Panc1 (cell line): ENCODE results near the gene MYT1. TPM values are rescaled to one million over a fixed set of nuclear protein-coding genes. Genes with fewer than 3 reads are reported as not detected.

Source experiments
- ATAC-seq: fragments of 200-7000 bp; cut with Tn5 transposase; 2 replicates; pipeline ENCODE4 v1.9.1; 2020; ENCODE audit warnings: mild to moderate bottlenecking, moderate library complexity
- BruUV-seq: library from RNA; stranded (reverse); fragments of 400-500 nt; replicated peaks from 2 replicates; lab custom pipeline; 2021; lab: Mats Ljungman, UMichigan
- CTCF ChIA-PET: fragments of 300-600 bp; sonication (Branson Sonifier 250); formaldehyde crosslinking; loops from one replicate; lab custom pipeline; 2022; ENCODE audit warnings: antibody characterized with exemption; lab: Charles Lee
- POLR2A ChIA-PET: fragments of 300-600 bp; sonication (Branson Sonifier 250); formaldehyde crosslinking; loops from one replicate; lab custom pipeline; 2022; ENCODE audit warnings: antibody characterized with exemption; lab: Charles Lee
- DNase-seq: peaks from one replicate; pipeline ENCODE4 v3.0.0-alpha.2; 2010; ENCODE audit warnings: low read depth, low spot score
- H3K27ac ChIP-seq: 2 replicates; pipeline ENCODE4 v1.5.1; 2011; ENCODE audit warnings: mild to moderate bottlenecking, low read length, inconsistent platforms
- H3K27me3 ChIP-seq: fragments of 200-500 bp; sonication (Bioruptor generic); 2 replicates; pipeline ENCODE4 v1.6.0; 2014; ENCODE audit warnings: low read length, inconsistent platforms; ENCODE audit not compliant: control insufficient read depth, insufficient read depth
- H3K36me3 ChIP-seq: fragments of 200-500 bp; sonication (Bioruptor generic); 2 replicates; pipeline ENCODE4 v1.5.1; 2014; ENCODE audit warnings: inconsistent platforms, mild to moderate bottlenecking, low read length, moderate library complexity; ENCODE audit not compliant: control insufficient read depth, insufficient read depth
- H3K4me1 ChIP-seq: 2 replicates; pipeline ENCODE4 v1.5.1; 2011; ENCODE audit warnings: inconsistent platforms, mild to moderate bottlenecking, low read length, moderate library complexity; ENCODE audit not compliant: control insufficient read depth, insufficient read depth
- H3K4me3 ChIP-seq, 2 experiments: 2 replicates each; pipeline ENCODE4 v1.5.1; 2011 to 2012; ENCODE audit warnings: low read depth in 2 of 2, low read length in 2 of 2, mild to moderate bottlenecking in 2 of 2, inconsistent platforms in 1 of 2, moderate library complexity in 1 of 2
- H3K9me3 ChIP-seq: fragments of 200-500 bp; sonication (Bioruptor generic); 2 replicates; pipeline ENCODE4 v1.5.1; 2014; ENCODE audit warnings: low read depth, mild to moderate bottlenecking, inconsistent platforms, low read length, moderate library complexity; ENCODE audit not compliant: control insufficient read depth, insufficient read depth
- POLR2AphosphoS5 ChIP-seq: IDR thresholded peaks from 2 replicates; pipeline ENCODE4 v1.6.1; 2012; ENCODE audit warnings: mild to moderate bottlenecking, low read depth, low read length, moderate library complexity
- SIN3A ChIP-seq: IDR thresholded peaks from 2 replicates; pipeline ENCODE4 v1.6.1; 2012; ENCODE audit warnings: low read depth, mild to moderate bottlenecking, low read length, moderate library complexity, borderline replicate concordance; ENCODE audit not compliant: insufficient read depth
- TCF7L2 ChIP-seq: IDR thresholded peaks from 2 replicates; pipeline ENCODE4 v1.6.1; 2011; ENCODE audit warnings: mild to moderate bottlenecking, low read depth, low read length, inconsistent platforms
- in situ Hi-C: cut with HindIII; loops from 2 replicates; pipeline ENCODE4 v1.10.0; 2016; ENCODE audit warnings: low sequenced_read_pairs, low pct_unique_long_range_greater_than_20kb
- intact Hi-C: fragments of 100-400 bp; cut with micrococcal nuclease; formaldehyde crosslinking; loops from one replicate; pipeline ENCODE4 v1.10.0; 2022; ENCODE audit not compliant: unreplicated experiment
- total RNA-seq: library from RNA; stranded (reverse); gene quantifications from one replicate; pipeline ENCODE4 v1.2.1, GENCODE V29; 2021; ENCODE audit not compliant: unreplicated experiment
- TF ChIP-seq, protein P1 (sequence below), 2 experiments: IDR thresholded peaks; 2 replicates each; pipeline ENCODE4 v1.6.1; 2011 to 2012; ENCODE audit warnings: low read depth in 2 of 2, control low read depth in 1 of 2, low read length in 1 of 2, mild to moderate bottlenecking in 1 of 2, moderate library complexity in 1 of 2; ENCODE audit not compliant: insufficient read depth in 1 of 2
- TF ChIP-seq, protein P2 (sequence below): fragments of 450-650 bp; IDR thresholded peaks from 2 replicates; pipeline ENCODE4 v1.5.1; 2017; ENCODE audit warnings: mild to moderate bottlenecking

Gene MYT1
- total RNA-seq, 1 experiment from 2014 or later: 0.41 TPM

DNA sequence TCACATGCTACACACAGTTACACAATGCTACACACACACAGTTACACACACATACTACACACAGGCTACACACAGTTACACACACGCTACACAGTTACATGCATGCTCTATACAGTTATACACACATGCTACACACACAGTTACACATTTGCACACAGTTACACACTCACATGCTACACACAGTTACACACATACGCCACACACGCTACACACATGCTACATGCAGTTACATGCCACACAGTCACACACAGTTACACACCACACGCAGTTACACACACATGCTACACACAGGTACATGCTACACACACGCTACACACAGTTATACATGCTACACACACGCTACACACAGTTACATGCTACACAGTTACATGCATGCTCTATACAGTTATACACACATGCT lies 15.6 kb downstream of the MYT1 start:
- H3K4me1 ChIP-seq: no peaks in the 10 kb centered on the region
- no peaks in the 10 kb centered on the region for H3K36me3 ChIP-seq
- DNase-seq (no peak), ATAC-seq (no peak)
- H3K9me3 ChIP-seq: no peaks in the 10 kb centered on the region
- no peak for TF ChIP-seq SIN3A
- TF ChIP-seq, protein P1, sequence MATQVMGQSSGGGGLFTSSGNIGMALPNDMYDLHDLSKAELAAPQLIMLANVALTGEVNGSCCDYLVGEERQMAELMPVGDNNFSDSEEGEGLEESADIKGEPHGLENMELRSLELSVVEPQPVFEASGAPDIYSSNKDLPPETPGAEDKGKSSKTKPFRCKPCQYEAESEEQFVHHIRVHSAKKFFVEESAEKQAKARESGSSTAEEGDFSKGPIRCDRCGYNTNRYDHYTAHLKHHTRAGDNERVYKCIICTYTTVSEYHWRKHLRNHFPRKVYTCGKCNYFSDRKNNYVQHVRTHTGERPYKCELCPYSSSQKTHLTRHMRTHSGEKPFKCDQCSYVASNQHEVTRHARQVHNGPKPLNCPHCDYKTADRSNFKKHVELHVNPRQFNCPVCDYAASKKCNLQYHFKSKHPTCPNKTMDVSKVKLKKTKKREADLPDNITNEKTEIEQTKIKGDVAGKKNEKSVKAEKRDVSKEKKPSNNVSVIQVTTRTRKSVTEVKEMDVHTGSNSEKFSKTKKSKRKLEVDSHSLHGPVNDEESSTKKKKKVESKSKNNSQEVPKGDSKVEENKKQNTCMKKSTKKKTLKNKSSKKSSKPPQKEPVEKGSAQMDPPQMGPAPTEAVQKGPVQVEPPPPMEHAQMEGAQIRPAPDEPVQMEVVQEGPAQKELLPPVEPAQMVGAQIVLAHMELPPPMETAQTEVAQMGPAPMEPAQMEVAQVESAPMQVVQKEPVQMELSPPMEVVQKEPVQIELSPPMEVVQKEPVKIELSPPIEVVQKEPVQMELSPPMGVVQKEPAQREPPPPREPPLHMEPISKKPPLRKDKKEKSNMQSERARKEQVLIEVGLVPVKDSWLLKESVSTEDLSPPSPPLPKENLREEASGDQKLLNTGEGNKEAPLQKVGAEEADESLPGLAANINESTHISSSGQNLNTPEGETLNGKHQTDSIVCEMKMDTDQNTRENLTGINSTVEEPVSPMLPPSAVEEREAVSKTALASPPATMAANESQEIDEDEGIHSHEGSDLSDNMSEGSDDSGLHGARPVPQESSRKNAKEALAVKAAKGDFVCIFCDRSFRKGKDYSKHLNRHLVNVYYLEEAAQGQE (IDR thresholded peaks at IDR 0.05; ENCODE audit: insufficient read depth in 1 of 2, low read depth in 2 of 2, low read length in 1 of 2): no peak
- TF ChIP-seq, protein P2, sequence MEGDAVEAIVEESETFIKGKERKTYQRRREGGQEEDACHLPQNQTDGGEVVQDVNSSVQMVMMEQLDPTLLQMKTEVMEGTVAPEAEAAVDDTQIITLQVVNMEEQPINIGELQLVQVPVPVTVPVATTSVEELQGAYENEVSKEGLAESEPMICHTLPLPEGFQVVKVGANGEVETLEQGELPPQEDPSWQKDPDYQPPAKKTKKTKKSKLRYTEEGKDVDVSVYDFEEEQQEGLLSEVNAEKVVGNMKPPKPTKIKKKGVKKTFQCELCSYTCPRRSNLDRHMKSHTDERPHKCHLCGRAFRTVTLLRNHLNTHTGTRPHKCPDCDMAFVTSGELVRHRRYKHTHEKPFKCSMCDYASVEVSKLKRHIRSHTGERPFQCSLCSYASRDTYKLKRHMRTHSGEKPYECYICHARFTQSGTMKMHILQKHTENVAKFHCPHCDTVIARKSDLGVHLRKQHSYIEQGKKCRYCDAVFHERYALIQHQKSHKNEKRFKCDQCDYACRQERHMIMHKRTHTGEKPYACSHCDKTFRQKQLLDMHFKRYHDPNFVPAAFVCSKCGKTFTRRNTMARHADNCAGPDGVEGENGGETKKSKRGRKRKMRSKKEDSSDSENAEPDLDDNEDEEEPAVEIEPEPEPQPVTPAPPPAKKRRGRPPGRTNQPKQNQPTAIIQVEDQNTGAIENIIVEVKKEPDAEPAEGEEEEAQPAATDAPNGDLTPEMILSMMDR: no peak
- no peak for TF ChIP-seq TCF7L2
- no peak for TF ChIP-seq POLR2AphosphoS5
- H3K27ac ChIP-seq: no peak overlapping the region
- no TSS peak for BruUV-seq
- in situ Hi-C loops: no loop called here
- POLR2A ChIA-PET: no interaction called here
- intact Hi-C loops: no loop called here
- H3K27me3 ChIP-seq: no peaks in the 10 kb centered on the region
- CTCF ChIA-PET: no interaction called here
- H3K4me3 ChIP-seq: no peak overlapping the region

DNA sequence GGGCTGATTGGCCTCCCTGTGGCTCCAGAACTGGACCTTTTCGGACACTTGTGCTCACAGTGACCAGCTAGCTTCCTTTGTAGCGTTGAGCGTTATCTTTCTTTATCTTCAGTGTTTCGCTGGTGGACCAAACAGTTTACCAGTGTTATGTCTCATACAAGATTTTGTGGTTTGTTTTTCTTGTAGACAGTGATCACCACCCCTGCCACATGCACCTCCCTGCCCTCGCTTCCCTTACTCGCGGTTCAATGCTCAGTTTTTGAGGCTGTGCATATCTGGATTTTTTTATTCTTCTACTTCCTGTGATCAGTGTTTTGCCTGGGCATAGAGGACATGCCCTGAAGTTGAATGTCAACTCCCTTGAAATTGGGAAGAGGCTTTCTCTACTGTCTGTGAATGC lies 16.4 kb downstream of the MYT1 start:
- ChIA-PET POLR2A (no interaction called here), CTCF (no interaction called here)
- H3K36me3 ChIP-seq: no peaks in the 10 kb centered on the region
- no peaks in the 10 kb centered on the region for H3K9me3 ChIP-seq
- no peak for TF ChIP-seq POLR2AphosphoS5
- no peak for TF ChIP-seq TCF7L2
- TF ChIP-seq, protein P1 (IDR thresholded peaks at IDR 0.05; ENCODE audit: insufficient read depth in 1 of 2, low read depth in 2 of 2, low read length in 1 of 2): no peak
- no peak for TF ChIP-seq SIN3A
- TF ChIP-seq, protein P2: no peak
- H3K27me3 ChIP-seq: no peaks in the 10 kb centered on the region
- ATAC-seq (no peak), DNase-seq (no peak)
- no peak overlapping the region for H3K4me3 ChIP-seq
- no peak overlapping the region for H3K27ac ChIP-seq
- BruUV-seq: no TSS peak
- in situ Hi-C loops (no loop called here), intact Hi-C loops (no loop called here)
- H3K4me1 ChIP-seq: no peaks in the 10 kb centered on the region
